GM12874 (cell line): ENCODE results near the gene MAP2K5.

Experiments used
- TF ChIP-seq, protein P1 (sequence below): IDR thresholded peaks from 2 replicates; pipeline ENCODE4 v1.5.1; 2011; ENCODE audit warnings: low read depth, mild to moderate bottlenecking, control low read depth, low read length, moderate library complexity; ENCODE audit not compliant: insufficient read depth

MAP2K5 gene

DNA sequence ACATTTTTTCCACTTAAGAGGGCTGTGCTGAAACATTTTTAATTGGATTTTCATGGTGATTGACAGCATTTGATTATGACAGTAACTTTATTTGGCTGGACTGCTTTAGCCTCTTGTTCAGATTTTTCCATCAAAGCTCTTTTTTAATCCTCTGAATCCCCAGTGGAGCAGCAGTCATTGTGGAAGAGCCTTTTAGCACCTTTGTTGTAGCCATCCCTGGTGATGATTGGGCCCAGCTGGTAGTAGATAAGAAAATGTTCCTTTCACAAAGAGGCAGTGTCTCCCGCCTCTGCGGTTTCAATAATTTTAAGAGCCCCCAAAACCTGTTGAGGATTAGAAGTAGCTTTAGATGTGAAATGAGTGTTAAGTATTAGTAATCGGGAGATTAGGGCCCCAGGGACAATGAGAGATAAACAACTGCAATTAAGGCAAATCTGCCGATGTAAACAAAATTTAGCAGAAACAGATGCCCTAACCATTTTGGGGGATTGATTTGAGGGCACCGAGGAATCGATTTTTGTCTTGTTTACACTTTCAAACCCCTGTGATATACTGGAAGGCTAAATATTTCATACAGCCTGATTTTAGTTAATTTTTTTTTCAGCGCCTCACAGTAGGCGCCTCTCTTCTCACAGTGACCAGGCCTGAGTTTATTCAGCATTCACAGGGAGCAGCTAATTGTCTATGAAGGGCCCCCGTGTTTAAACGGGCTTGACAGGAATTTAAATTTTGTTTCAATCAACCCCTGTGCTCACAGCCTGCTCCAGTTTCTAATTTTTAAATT, 239.6 kb downstream of the MAP2K5 start:
- TF ChIP-seq, protein P1, sequence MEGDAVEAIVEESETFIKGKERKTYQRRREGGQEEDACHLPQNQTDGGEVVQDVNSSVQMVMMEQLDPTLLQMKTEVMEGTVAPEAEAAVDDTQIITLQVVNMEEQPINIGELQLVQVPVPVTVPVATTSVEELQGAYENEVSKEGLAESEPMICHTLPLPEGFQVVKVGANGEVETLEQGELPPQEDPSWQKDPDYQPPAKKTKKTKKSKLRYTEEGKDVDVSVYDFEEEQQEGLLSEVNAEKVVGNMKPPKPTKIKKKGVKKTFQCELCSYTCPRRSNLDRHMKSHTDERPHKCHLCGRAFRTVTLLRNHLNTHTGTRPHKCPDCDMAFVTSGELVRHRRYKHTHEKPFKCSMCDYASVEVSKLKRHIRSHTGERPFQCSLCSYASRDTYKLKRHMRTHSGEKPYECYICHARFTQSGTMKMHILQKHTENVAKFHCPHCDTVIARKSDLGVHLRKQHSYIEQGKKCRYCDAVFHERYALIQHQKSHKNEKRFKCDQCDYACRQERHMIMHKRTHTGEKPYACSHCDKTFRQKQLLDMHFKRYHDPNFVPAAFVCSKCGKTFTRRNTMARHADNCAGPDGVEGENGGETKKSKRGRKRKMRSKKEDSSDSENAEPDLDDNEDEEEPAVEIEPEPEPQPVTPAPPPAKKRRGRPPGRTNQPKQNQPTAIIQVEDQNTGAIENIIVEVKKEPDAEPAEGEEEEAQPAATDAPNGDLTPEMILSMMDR: no peak

- TF ChIP-seq, protein P1: no peak
Measured at GRCh38 chr15:67782691-67782991, 240.1 kb downstream of the MAP2K5 start.

DNA sequence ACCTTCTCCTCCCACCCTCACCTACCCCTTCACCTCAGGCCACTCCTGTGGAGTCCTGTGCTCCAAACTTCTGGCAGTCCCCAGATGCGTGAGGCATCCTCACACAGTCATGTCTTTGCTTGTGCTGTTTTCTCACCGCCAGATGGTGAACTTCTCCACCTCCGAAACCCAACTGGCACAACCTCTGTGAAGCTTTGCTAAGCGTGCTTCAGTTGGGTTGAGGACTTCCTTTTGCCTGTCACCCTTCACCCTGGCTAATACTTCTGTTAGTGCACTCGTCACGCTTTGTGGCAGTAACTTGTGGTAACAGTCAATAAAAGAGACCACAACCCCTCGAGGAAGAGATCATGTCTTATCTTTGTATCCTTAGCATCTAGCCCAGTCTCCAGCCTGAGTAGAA, 240.8 kb downstream of the MAP2K5 start:
- TF ChIP-seq, protein P1: peak; percentile 54

- TF ChIP-seq, protein P1: no peak
Measured at GRCh38 chr15:67784090-67784781, 241.7 kb downstream of the MAP2K5 start.

- TF ChIP-seq, protein P1: no peak
Measured at GRCh38 chr15:67784856-67785430, 242.4 kb downstream of the MAP2K5 start.

DNA sequence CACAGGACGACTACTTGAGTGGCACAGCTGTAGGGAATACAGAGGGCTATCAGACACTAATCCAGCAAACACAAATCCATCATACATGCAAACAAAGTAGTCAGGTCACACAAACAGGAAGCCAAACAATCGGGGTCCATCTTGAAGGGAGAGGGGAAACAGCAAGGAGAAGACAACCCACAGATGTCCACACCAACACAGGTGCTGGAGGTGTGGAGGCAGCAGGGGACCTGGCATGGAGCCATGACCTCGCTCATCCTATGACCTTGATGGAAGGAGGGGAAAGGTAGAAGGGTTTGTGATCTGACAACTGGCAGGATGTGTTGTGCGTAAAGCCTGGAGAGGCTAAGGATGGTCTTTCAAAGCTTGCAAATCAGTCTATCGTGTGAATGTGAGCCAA, 242.9 kb downstream of the MAP2K5 start:
- TF ChIP-seq, protein P1: no peak

- TF ChIP-seq, protein P1: no peak
Measured at GRCh38 chr15:67786646-67787045, 244.1 kb downstream of the MAP2K5 start.
